H9 (cell line): ENCODE data around the gene GPR107. TPM values are rescaled to one million over a fixed set of nuclear protein-coding genes. Genes with fewer than 3 reads are reported as not detected.

Experiments
- DNase-seq: peaks from one replicate; pipeline ENCODE4 v3.0.0-alpha.2; 2017
- H2AFZ ChIP-seq: one replicate; pipeline ENCODE4 v1.6.1; 2013; ENCODE audit warnings: mild to moderate bottlenecking, low read length, control low read depth, moderate library complexity
- H2AK5ac ChIP-seq: 2 replicates; pipeline ENCODE4 v1.6.1; 2013; ENCODE audit warnings: low read length, control low read depth, mixed read lengths; ENCODE audit not compliant: insufficient read length
- H2BK120ac ChIP-seq: one replicate; pipeline ENCODE4 v1.6.1; 2013; ENCODE audit warnings: low read depth, mild to moderate bottlenecking, low read length, control low read depth, inconsistent platforms; ENCODE audit not compliant: poor library complexity, severe bottlenecking
- H2BK12ac ChIP-seq: 2 replicates; pipeline ENCODE4 v1.6.1; 2013; ENCODE audit warnings: low read length, control low read depth, mixed read lengths, low read depth; ENCODE audit not compliant: insufficient read length
- H2BK15ac ChIP-seq: 2 replicates; pipeline ENCODE4 v1.6.1; 2013; ENCODE audit warnings: low read depth, low read length, control low read depth
- H2BK20ac ChIP-seq: one replicate; pipeline ENCODE4 v1.6.1; 2013; ENCODE audit warnings: low read depth, mild to moderate bottlenecking, low read length, control low read depth, inconsistent platforms; ENCODE audit not compliant: poor library complexity, severe bottlenecking
- H2BK5ac ChIP-seq: 2 replicates; pipeline ENCODE4 v1.6.1; 2013; ENCODE audit warnings: low read length, control low read depth, mixed read lengths; ENCODE audit not compliant: insufficient read length
- H3K14ac ChIP-seq: 2 replicates; pipeline ENCODE4 v1.6.1; 2013; ENCODE audit warnings: low read length, control low read depth; ENCODE audit not compliant: insufficient read depth
- H3K18ac ChIP-seq: 2 replicates; pipeline ENCODE4 v1.6.1; 2013; ENCODE audit warnings: low read depth, mild to moderate bottlenecking, mixed read lengths, low read length, control low read depth; ENCODE audit not compliant: insufficient read length
- H3K23ac ChIP-seq: 2 replicates; pipeline ENCODE4 v1.6.1; 2013; ENCODE audit warnings: low read length, control low read depth, mixed read lengths, low read depth; ENCODE audit not compliant: insufficient read length
- H3K23me2 ChIP-seq: 2 replicates; pipeline ENCODE4 v1.6.1; 2013; ENCODE audit warnings: low read depth, mild to moderate bottlenecking, mixed read lengths, low read length, control low read depth; ENCODE audit not compliant: insufficient read length, poor library complexity, severe bottlenecking
- H3K27ac ChIP-seq: 2 replicates; pipeline ENCODE4 v1.5.1; 2013; ENCODE audit warnings: low read length, control low read depth, mixed read lengths, low read depth; ENCODE audit not compliant: insufficient read length
- H3K27me3 ChIP-seq: 2 replicates; pipeline ENCODE4 v1.6.1; 2013; ENCODE audit warnings: low read length, control low read depth, inconsistent platforms; ENCODE audit not compliant: insufficient read depth
- H3K4ac ChIP-seq: 2 replicates; pipeline ENCODE4 v1.6.1; 2013; ENCODE audit warnings: low read depth, mild to moderate bottlenecking, control low read depth, inconsistent platforms, low read length, moderate library complexity
- H3K4me1 ChIP-seq: 2 replicates; pipeline ENCODE4 v1.6.1; 2013; ENCODE audit warnings: low read length, control low read depth, inconsistent platforms; ENCODE audit not compliant: insufficient read depth
- H3K4me2 ChIP-seq: 2 replicates; pipeline ENCODE4 v1.6.1; 2013; ENCODE audit warnings: low read length, control low read depth, mixed read lengths; ENCODE audit not compliant: insufficient read length, insufficient read depth
- H3K56ac ChIP-seq: 2 replicates; pipeline ENCODE4 v1.6.1; 2013; ENCODE audit warnings: low read depth, mild to moderate bottlenecking, mixed read lengths, low read length, control low read depth; ENCODE audit not compliant: insufficient read length
- H3K79me1 ChIP-seq: 2 replicates; pipeline ENCODE4 v1.6.1; 2013; ENCODE audit warnings: low read depth, mild to moderate bottlenecking, moderate library complexity, low read length, control low read depth, inconsistent platforms; ENCODE audit not compliant: insufficient read depth, poor library complexity, severe bottlenecking
- H3K79me2 ChIP-seq: 2 replicates; pipeline ENCODE4 v1.6.1; 2013; ENCODE audit warnings: low read length, control low read depth, inconsistent platforms; ENCODE audit not compliant: insufficient read depth
- H3K9ac ChIP-seq: 2 replicates; pipeline ENCODE4 v1.6.1; 2013; ENCODE audit warnings: low read length, control low read depth, mixed read lengths; ENCODE audit not compliant: insufficient read length; ENCODE audit errors: extremely low read depth
- H3K9me3 ChIP-seq: one replicate; pipeline ENCODE4 v1.6.1; 2013; ENCODE audit warnings: low read depth, low read length, inconsistent platforms; ENCODE audit not compliant: control insufficient read depth
- H3T11ph ChIP-seq: one replicate; pipeline ENCODE4 v1.6.1; 2013; ENCODE audit warnings: mild to moderate bottlenecking, low read length, control low read depth, inconsistent platforms
- H4K20me1 ChIP-seq: one replicate; pipeline ENCODE4 v1.6.1; 2013; ENCODE audit not compliant: control insufficient read depth, insufficient read length, insufficient read depth
- H4K5ac ChIP-seq: 2 replicates; pipeline ENCODE4 v1.6.1; 2013; ENCODE audit warnings: low read depth, mild to moderate bottlenecking, mixed read lengths, low read length, control low read depth; ENCODE audit not compliant: insufficient read length
- H4K8ac ChIP-seq: replicated peaks from 2 replicates; pipeline ENCODE4 v1.6.1; 2013; ENCODE audit warnings: low read length, control low read depth, mixed read lengths, low read depth; ENCODE audit not compliant: insufficient read length
- H4K91ac ChIP-seq: 2 replicates; pipeline ENCODE4 v1.6.1; 2013; ENCODE audit warnings: low read depth, mild to moderate bottlenecking, moderate library complexity, mixed read lengths, low read length, control low read depth; ENCODE audit not compliant: insufficient read length
- H3K27ac Mint-ChIP-seq, 3 experiments: 2 replicates in 2 of 3; 3 replicates in 1 of 3; pipeline ENCODE4 v1.8.0; 2020 to 2021; ENCODE audit warnings: mixed read lengths in 3 of 3, mild to moderate bottlenecking in 1 of 3, moderate library complexity in 1 of 3
- H3K27me3 Mint-ChIP-seq: 2 replicates; pipeline ENCODE4 v1.8.0; 2021; ENCODE audit warnings: low read depth, mild to moderate bottlenecking, moderate library complexity, mixed read lengths
- H3K36me3 Mint-ChIP-seq, 3 experiments: 2 replicates in 2 of 3; 3 replicates in 1 of 3; pipeline ENCODE4 v1.8.0; 2020 to 2021; ENCODE audit warnings: low read depth in 3 of 3, mixed read lengths in 3 of 3; ENCODE audit not compliant: insufficient read depth in 1 of 3
- H3K4me1 Mint-ChIP-seq, 2 experiments: 2 replicates each; pipeline ENCODE4 v1.8.0; 2020; ENCODE audit warnings: mixed read lengths in 2 of 2
- H3K4me3 Mint-ChIP-seq, 2 experiments: 2 replicates in 1 of 2; 3 replicates in 1 of 2; pipeline ENCODE4 v1.8.0; 2020 to 2021; ENCODE audit warnings: mild to moderate bottlenecking in 2 of 2, mixed read lengths in 2 of 2, moderate library complexity in 1 of 2
- H3K9me3 Mint-ChIP-seq, 2 experiments: 2 replicates in 1 of 2; 3 replicates in 1 of 2; pipeline ENCODE4 v1.8.0; 2020; ENCODE audit warnings: mild to moderate bottlenecking in 2 of 2, mixed read lengths in 2 of 2, moderate library complexity in 1 of 2
- WGBS: extraction: QIAGEN DNeasy Blood & Tissue Kit; methylation state at CpG from one replicate; pipeline ENCODE4 v1.1.7; 2013; ENCODE audit warnings: missing lambda C conversion rate, low lambda C conversion rate, mixed read lengths; ENCODE audit not compliant: insufficient read length; ENCODE audit errors: extremely low coverage; 5-methylcytosine and 5-hydroxymethylcytosine counted together
- total RNA-seq: library from RNA; stranded (reverse); gene quantifications from 2 replicates; pipeline ENCODE4 v1.2.1, GENCODE V29; 2021
- TF ChIP-seq, protein P1 (sequence below): fragments of 200-600 bp; sonication (generic); conservative IDR thresholded peaks from 3 replicates; pipeline ENCODE4 v1.8.0; 2021; ENCODE audit warnings: antibody characterized with exemption, mild to moderate bottlenecking

The GPR107 gene
- total RNA-seq, 1 experiment from 2014 or later: 38.0 TPM

DNA sequence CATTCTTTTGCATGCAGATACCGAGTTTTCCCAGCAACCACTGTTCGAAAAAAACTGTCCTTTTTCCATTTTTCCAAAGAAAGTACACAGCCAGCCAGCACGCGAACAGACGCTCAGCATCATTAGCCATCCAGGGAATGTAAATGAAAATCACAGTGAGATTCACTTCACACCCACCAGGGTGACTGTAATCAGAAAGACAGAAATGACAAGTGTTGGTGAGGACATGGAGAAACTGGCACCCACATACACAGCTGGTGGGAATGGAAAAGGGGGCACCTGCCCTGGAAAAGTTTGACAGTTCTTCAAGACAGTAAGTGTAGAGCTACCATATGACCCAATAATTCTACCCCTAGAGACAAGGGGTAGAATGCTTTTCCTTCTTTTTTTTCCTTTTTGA lies 93.5 kb downstream of the GPR107 start:
- H3K27ac ChIP-seq: no peak overlapping the region
- no peak overlapping the region for H4K8ac ChIP-seq
- WGBS: no CpG with 5 or more reads among the region's 5 CpGs
- H2AK5ac ChIP-seq: no peak overlapping the region
- no peaks in the 10 kb centered on the region for H3K9me3 ChIP-seq
- no peaks in the 10 kb centered on the region for H3K9me3 Mint-ChIP-seq
- H3K4me1 ChIP-seq: peaks cover 5% of the 10 kb centered on the region; the same call in 1 of the 2 replicates
- no peak overlapping the region for H3T11ph ChIP-seq
- no peak overlapping the region for H3K4ac ChIP-seq
- DNase-seq: no peak
- no peak overlapping the region for H2BK120ac ChIP-seq
- no peak overlapping the region for H3K14ac ChIP-seq
- H2BK15ac ChIP-seq: no peak overlapping the region
- H2AFZ ChIP-seq: no peak overlapping the region
- no peak overlapping the region for H4K91ac ChIP-seq
- H3K56ac ChIP-seq: no peak overlapping the region
- no peaks in the 10 kb centered on the region for H3K27me3 ChIP-seq
- H3K79me2 ChIP-seq: no peaks in the 10 kb centered on the region
- no peak overlapping the region for H3K4me3 Mint-ChIP-seq
- H2BK12ac ChIP-seq: no peak overlapping the region
- no peaks in the 10 kb centered on the region for H4K20me1 ChIP-seq
- H3K27me3 Mint-ChIP-seq: peaks cover 4% of the 10 kb centered on the region; the same call in 1 of the 2 replicates
- TF ChIP-seq, protein P1, sequence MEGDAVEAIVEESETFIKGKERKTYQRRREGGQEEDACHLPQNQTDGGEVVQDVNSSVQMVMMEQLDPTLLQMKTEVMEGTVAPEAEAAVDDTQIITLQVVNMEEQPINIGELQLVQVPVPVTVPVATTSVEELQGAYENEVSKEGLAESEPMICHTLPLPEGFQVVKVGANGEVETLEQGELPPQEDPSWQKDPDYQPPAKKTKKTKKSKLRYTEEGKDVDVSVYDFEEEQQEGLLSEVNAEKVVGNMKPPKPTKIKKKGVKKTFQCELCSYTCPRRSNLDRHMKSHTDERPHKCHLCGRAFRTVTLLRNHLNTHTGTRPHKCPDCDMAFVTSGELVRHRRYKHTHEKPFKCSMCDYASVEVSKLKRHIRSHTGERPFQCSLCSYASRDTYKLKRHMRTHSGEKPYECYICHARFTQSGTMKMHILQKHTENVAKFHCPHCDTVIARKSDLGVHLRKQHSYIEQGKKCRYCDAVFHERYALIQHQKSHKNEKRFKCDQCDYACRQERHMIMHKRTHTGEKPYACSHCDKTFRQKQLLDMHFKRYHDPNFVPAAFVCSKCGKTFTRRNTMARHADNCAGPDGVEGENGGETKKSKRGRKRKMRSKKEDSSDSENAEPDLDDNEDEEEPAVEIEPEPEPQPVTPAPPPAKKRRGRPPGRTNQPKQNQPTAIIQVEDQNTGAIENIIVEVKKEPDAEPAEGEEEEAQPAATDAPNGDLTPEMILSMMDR: no peak
- no peak overlapping the region for H3K9ac ChIP-seq
- H3K36me3 Mint-ChIP-seq: no peaks in the 10 kb centered on the region
- H3K23ac ChIP-seq: no peak overlapping the region
- H3K23me2 ChIP-seq: no peaks in the 10 kb centered on the region
- no peak overlapping the region for H3K27ac Mint-ChIP-seq
- H2BK5ac ChIP-seq: no peak overlapping the region
- H3K4me2 ChIP-seq: no peak overlapping the region
- H4K5ac ChIP-seq: no peak overlapping the region
- H3K4me1 Mint-ChIP-seq: peaks cover 21 to 29% of the 10 kb centered on the region in 2 experiments
- H2BK20ac ChIP-seq: no peak overlapping the region
- no peak overlapping the region for H3K18ac ChIP-seq
- no peaks in the 10 kb centered on the region for H3K79me1 ChIP-seq
